HepG2 (cell line): ENCODE results near the gene SEPTIN5. TPM values are rescaled to one million over a fixed set of nuclear protein-coding genes. Genes with fewer than 3 reads are reported as not detected.

Source experiments
- CTCF ChIP-seq: sonication (generic); formaldehyde crosslinking; IDR thresholded peaks from 2 replicates; pipeline ENCODE4 v1.5.0; 2020; ENCODE audit warnings: mild to moderate bottlenecking, missing genetic modification reagents, moderate library complexity
- FLYWCH1 ChIP-seq: sonication (generic); formaldehyde crosslinking; IDR thresholded peaks from 2 replicates; pipeline ENCODE4 v1.8.1; 2023; ENCODE audit warnings: mild to moderate bottlenecking, missing genetic modification reagents
- GFI1 ChIP-seq: sonication (generic); formaldehyde crosslinking; IDR thresholded peaks from 2 replicates; pipeline ENCODE4 v1.5.0; 2020; ENCODE audit warnings: missing genetic modification reagents, mild to moderate bottlenecking, borderline replicate concordance
- PAXIP1 ChIP-seq: sonication (generic); formaldehyde crosslinking; conservative IDR thresholded peaks from 2 replicates; pipeline ENCODE4 v1.4.0; 2020; ENCODE audit warnings: mild to moderate bottlenecking, missing genetic modification reagents, moderate library complexity
- SNAPC4 ChIP-seq: sonication (generic); formaldehyde crosslinking; IDR thresholded peaks from 2 replicates; pipeline ENCODE4 v1.4.0; 2020; ENCODE audit warnings: mild to moderate bottlenecking, missing genetic modification reagents
- ZBTB25 ChIP-seq: IDR thresholded peaks from 2 replicates; pipeline ENCODE4 v1.6.1; 2018; ENCODE audit warnings: missing genetic modification reagents
- ZBTB4 ChIP-seq: sonication (generic); formaldehyde crosslinking; IDR thresholded peaks from 2 replicates; pipeline ENCODE4 v1.4.0; 2020; ENCODE audit warnings: missing genetic modification reagents, mild to moderate bottlenecking, borderline replicate concordance
- ZNF207 ChIP-seq: fragments of 450-650 bp; IDR thresholded peaks from 2 replicates; pipeline ENCODE4 v1.6.1; 2016; ENCODE audit warnings: antibody characterized with exemption, borderline replicate concordance
- ZNF280B ChIP-seq: sonication (generic); formaldehyde crosslinking; IDR thresholded peaks from 2 replicates; pipeline ENCODE4 v1.5.0; 2020; ENCODE audit warnings: missing genetic modification reagents, mild to moderate bottlenecking, borderline replicate concordance
- polyA plus RNA-seq, 8 experiments: library from polyadenylated mRNA; depleted of rRNA in 3 of 8; stranded (reverse) in 7 of 8; unstranded in 1 of 8; fragments of >200 nt; fragmentation: Illumina TruSeq in 4 of 8; extraction: Trizol in 4 of 8; gene quantifications; 2 replicates each; pipeline versions ENCODE4 v1.2.1 to v1.2.3, GENCODE V29; 2011 to 2016; ENCODE audit warnings: low read depth in 4 of 8, missing spikeins in 1 of 8, mixed read lengths in 1 of 8; ENCODE audit not compliant: insufficient read depth in 1 of 8
- total RNA-seq, 5 experiments: library from RNA; depleted of rRNA; stranded (reverse); fragments of >200 nt; fragmentation: Illumina TruSeq; extraction: Trizol; gene quantifications; 2 replicates each; pipeline ENCODE4 v1.2.3, GENCODE V29; 2016; ENCODE audit warnings: low read depth in 1 of 5

Gene SEPTIN5
- total and polyA plus RNA-seq, 2 of the 13 experiments (the other 11 are each of a cell fraction or from before 2014, with no cell fraction given) = 0.33 TPM; not detected in 1

GRCh38 chr22:19730655-19731360 is 16.5 kb downstream of the SEPTIN5 start (continued):
- TF ChIP-seq FLYWCH1 (no peak), ZBTB25 (CRISPR knock-in tag) (peak; percentile 62; the same call in 1 of the 2 replicates), CTCF (CRISPR knock-in tag) (peak; percentile 99), ZNF280B (peak; percentile 41; the same call in 1 of the 2 replicates), ZNF207 (no peak), ZBTB4 (0 out of 2 replicates have a peak, but pooled peaks have one; percentile 36), SNAPC4 (CRISPR knock-in tag) (0 out of 2 replicates have a peak, but pooled peaks have one; percentile 60), GFI1 (CRISPR knock-in tag) (peak; percentile 66; the same call in 1 of the 2 replicates), PAXIP1 (CRISPR knock-in tag) (peak; percentile 91)
